ENCODE measurements around the gene HINT2.

The HINT2 gene

DNA sequence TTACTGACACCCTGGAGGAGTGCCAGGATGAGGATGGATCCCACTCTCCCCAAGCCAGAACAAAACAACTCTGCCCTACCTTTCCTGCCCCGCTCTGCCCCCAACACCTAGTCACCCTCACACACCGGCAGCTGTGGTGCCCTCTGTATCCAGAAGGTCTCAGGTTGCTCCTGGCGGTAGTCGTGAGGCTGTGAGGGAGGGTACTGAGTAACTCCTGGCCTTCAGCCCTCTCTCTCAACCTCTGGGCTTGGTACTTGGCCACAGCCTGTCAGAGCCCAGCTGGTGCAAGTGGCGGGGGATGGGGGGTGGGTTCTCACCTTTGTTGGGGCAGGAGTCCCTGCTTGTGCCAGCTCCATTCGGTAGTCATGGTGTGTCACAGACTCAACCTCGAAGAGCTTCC, 4.7 kb downstream of the HINT2 start:
- H3K4me3 ChIP-seq (ENCODE audit: low read depth, low read length), result no peak overlapping the region
- TF ChIP-seq, protein P1, sequence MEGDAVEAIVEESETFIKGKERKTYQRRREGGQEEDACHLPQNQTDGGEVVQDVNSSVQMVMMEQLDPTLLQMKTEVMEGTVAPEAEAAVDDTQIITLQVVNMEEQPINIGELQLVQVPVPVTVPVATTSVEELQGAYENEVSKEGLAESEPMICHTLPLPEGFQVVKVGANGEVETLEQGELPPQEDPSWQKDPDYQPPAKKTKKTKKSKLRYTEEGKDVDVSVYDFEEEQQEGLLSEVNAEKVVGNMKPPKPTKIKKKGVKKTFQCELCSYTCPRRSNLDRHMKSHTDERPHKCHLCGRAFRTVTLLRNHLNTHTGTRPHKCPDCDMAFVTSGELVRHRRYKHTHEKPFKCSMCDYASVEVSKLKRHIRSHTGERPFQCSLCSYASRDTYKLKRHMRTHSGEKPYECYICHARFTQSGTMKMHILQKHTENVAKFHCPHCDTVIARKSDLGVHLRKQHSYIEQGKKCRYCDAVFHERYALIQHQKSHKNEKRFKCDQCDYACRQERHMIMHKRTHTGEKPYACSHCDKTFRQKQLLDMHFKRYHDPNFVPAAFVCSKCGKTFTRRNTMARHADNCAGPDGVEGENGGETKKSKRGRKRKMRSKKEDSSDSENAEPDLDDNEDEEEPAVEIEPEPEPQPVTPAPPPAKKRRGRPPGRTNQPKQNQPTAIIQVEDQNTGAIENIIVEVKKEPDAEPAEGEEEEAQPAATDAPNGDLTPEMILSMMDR (IDR thresholded peaks at IDR 0.05; ENCODE audit: low read depth, low read length), result no peak

DNA sequence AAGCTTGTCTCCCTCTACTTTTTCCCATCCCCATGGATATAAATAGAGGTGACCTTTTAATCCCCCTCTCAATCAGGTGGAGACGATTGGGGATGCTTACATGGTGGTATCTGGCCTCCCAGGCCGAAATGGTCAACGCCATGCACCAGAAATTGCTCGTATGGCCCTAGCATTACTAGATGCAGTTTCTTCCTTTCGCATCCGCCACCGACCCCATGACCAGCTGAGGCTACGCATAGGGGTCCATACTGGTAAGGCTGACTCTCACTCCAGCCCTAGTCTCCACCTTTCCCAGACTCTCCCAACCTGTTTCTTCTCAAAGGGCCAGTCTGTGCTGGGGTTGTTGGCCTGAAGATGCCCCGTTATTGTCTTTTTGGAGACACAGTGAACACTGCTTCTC, 6.4 kb downstream of the HINT2 start:
- no peak overlapping the region for H3K4me3 ChIP-seq (ENCODE audit: low read depth, low read length)
- TF ChIP-seq, protein P1 (IDR thresholded peaks at IDR 0.05; ENCODE audit: low read depth, low read length), result no peak

DNA sequence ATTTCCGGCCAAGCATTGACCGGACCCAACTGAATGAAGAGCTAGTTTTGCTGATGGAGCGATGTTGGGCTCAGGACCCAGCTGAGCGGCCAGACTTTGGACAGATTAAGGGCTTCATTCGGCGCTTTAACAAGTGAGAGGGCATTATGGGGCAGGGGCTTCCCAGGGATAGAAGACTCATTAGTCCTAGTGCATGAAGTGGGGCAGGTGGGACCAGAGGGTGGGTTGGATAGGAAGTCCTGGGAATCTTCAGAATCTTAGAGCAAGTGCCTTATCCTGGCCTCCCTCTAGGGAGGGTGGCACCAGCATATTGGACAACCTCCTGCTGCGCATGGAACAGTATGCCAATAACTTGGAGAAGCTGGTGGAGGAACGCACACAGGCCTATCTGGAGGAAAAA, 8.7 kb downstream of the HINT2 start:
- H3K4me3 ChIP-seq (ENCODE audit: low read depth, low read length), result no peak overlapping the region
- TF ChIP-seq, protein P1 (IDR thresholded peaks at IDR 0.05; ENCODE audit: low read depth, low read length), result no peak

DNA sequence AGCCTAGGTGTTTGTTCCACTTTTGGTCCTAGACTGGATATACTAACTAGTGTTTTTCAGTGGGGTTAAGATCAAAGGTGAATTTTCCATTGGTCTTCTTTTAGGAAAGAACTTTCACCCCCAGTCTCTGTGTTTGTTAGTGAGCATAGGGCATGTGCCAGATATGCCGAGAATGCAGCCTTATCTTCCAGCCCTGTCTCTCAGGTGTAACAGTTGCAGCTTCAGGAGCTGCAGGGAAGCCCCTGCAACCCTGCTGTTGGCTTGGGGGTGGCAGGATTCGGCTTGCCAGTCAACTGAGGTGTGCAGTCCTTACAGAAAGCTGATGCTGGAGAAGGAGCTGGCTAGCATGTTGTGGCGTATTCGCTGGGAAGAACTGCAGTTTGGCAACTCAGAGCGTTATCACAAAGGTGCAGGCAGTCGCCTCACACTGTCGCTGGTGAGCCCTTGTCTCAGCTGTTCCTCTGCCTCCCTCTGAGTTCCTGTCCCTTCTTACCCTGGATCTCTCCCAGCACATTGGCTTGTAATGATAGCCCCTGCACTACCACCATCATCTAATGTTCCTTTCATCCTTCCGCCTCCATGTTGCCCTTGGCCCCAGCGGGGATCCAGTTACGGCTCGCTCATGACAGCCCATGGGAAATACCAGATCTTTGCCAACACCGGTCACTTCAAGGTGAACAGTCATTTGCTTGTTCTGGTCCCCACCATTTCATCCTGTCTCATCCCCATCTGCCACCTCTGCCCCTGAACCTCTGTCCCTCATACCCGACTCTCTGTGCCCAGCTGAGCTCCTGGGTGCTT, 13.3 kb downstream of the HINT2 start:
- TF ChIP-seq, protein P1 (IDR thresholded peaks at IDR 0.05; ENCODE audit: low read depth, low read length), result no peak
- no peak overlapping the region for H3K4me3 ChIP-seq (ENCODE audit: low read depth, low read length)

- H3K4me3 ChIP-seq (ENCODE audit: low read depth, low read length), result no peak overlapping the region
- TF ChIP-seq, protein P1 (IDR thresholded peaks at IDR 0.05; ENCODE audit: low read depth, low read length), result no peak
These were observed 14.3 kb downstream of the HINT2 start for GRCh38 chr9:35800530-35800929.

DNA sequence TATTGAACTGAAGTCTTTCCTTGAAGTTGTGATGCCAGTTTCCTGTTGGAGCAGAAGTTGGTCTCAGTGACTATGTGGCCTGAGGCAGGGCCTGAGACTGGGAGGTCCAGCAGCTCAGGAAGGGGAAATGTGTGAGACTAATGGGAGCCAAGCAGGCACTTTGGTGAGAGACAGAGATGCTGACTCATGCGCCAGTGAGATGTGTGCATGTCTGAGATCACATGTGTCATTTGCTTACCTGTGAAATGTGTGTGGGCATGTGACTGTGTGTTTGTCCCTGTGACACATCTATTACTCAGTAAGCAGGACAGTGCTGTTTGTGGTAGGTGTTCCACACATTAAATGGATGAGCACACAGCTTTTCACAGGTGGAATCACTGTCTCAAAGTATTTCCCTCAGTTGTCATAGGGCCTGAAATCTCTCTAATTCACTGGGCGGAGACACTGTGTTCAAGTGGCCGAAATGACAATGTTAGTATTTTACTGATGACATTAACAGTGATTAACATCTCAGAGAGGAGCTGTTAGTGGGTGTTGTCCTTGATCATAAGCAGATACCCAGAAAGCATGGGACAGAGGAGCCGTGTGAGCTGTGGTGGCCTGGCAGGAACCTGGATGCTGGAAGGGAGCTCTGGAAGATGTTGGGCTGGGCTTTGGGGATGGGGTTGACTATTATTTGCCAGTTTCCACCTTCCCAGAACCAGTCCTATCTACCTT, 16.0 kb downstream of the HINT2 start:
- no peak overlapping the region for H3K4me3 ChIP-seq (ENCODE audit: low read depth, low read length)
- TF ChIP-seq, protein P1 (IDR thresholded peaks at IDR 0.05; ENCODE audit: low read depth, low read length), result no peak

Measured in WI38 (cell line).